GM23338 (cell line): ENCODE data around the gene TRMT44. TPM values are rescaled to one million over a fixed set of nuclear protein-coding genes. Genes with fewer than 3 reads are reported as not detected.

Source experiments
- ATAC-seq: fragments of 200-7000 bp; cut with Tn5 transposase; 3 replicates; pipeline ENCODE4 v1.9.1; 2020
- DNase-seq: peaks from one replicate; pipeline ENCODE4 v3.0.0-alpha.2; 2015; ENCODE audit warnings: low spot score
- H2AFZ ChIP-seq: fragments of 200-600 bp; sonication (generic); 2 replicates; pipeline ENCODE4 v1.8.0; 2016; ENCODE audit warnings: antibody characterized with exemption, mild to moderate bottlenecking, moderate library complexity
- H3F3A ChIP-seq: fragments of 200-600 bp; sonication (generic); replicated peaks from 2 replicates; pipeline ENCODE4 v1.8.0; 2017; ENCODE audit warnings: antibody characterized with exemption, mixed run types, low read depth
- H3K27ac ChIP-seq: fragments of 200-600 bp; sonication (generic); 2 replicates; pipeline ENCODE4 v1.6.1; 2016; ENCODE audit warnings: low read depth
- H3K27me3 ChIP-seq: fragments of 200-600 bp; sonication (generic); 2 replicates; pipeline ENCODE4 v1.8.0; 2016; ENCODE audit warnings: mild to moderate bottlenecking, mixed run types, moderate library complexity; ENCODE audit not compliant: insufficient read depth
- H3K36me3 ChIP-seq: fragments of 200-600 bp; sonication (generic); 2 replicates; pipeline ENCODE4 v1.8.0; 2016; ENCODE audit warnings: mild to moderate bottlenecking; ENCODE audit not compliant: insufficient read depth
- H3K4me1 ChIP-seq: fragments of 200-600 bp; sonication (generic); 2 replicates; pipeline ENCODE4 v1.8.0; 2016; ENCODE audit warnings: mild to moderate bottlenecking, moderate library complexity; ENCODE audit not compliant: insufficient read depth
- H3K4me2 ChIP-seq: fragments of 200-600 bp; sonication (generic); 2 replicates; pipeline ENCODE4 v1.7.1; 2017; ENCODE audit warnings: mixed run types
- H3K4me3 ChIP-seq: fragments of 200-600 bp; sonication (generic); 2 replicates; pipeline ENCODE4 v1.6.1; 2016; ENCODE audit warnings: mixed run types
- H3K79me2 ChIP-seq: fragments of 200-600 bp; sonication (generic); replicated peaks from 2 replicates; pipeline ENCODE4 v1.8.0; 2017; ENCODE audit warnings: mild to moderate bottlenecking; ENCODE audit not compliant: insufficient read depth
- H3K9me2 ChIP-seq: fragments of 200-600 bp; sonication (generic); 2 replicates; pipeline ENCODE4 v1.8.0; 2017; ENCODE audit not compliant: insufficient read depth
- H4K20me1 ChIP-seq: fragments of 200-600 bp; sonication (generic); replicated peaks from 2 replicates; pipeline ENCODE4 v1.8.0; 2017; ENCODE audit warnings: mild to moderate bottlenecking; ENCODE audit not compliant: insufficient read depth
- H3K27ac Mint-ChIP-seq: 2 replicates; pipeline ENCODE4 v1.8.0; 2020; ENCODE audit warnings: inconsistent platforms, mild to moderate bottlenecking, moderate library complexity, mixed read lengths
- H3K27me3 Mint-ChIP-seq: 3 replicates; pipeline ENCODE4 v1.8.0; 2022; ENCODE audit warnings: low read depth, mild to moderate bottlenecking, moderate library complexity, mixed read lengths, inconsistent platforms; ENCODE audit not compliant: insufficient read depth, poor library complexity
- H3K36me3 Mint-ChIP-seq: 3 replicates; pipeline ENCODE4 v1.8.0; 2021; ENCODE audit warnings: low read depth, mild to moderate bottlenecking, inconsistent platforms, moderate library complexity, mixed read lengths
- H3K4me1 Mint-ChIP-seq: 3 replicates; pipeline ENCODE4 v1.8.0; 2020; ENCODE audit warnings: mild to moderate bottlenecking, inconsistent platforms, mixed read lengths
- H3K4me3 Mint-ChIP-seq: 3 replicates; pipeline ENCODE4 v1.8.0; 2021; ENCODE audit warnings: moderate library complexity, mild to moderate bottlenecking, inconsistent platforms, mixed read lengths
- H3K9me3 Mint-ChIP-seq: 3 replicates; pipeline ENCODE4 v1.8.0; 2020; ENCODE audit warnings: moderate library complexity, mild to moderate bottlenecking, inconsistent platforms, mixed read lengths
- CREB1 ChIP-seq: fragments of 250-450 bp; sonication (Bioruptor Pico); IDR thresholded peaks from 2 replicates; pipeline ENCODE4 v1.5.0; 2020; ENCODE audit warnings: low read depth, mild to moderate bottlenecking, moderate library complexity
- CTCF ChIP-seq, 2 experiments: fragments of 200-600 bp in 1 of 2; sonication (generic) in 1 of 2; conservative IDR thresholded peaks; 2 replicates each; pipeline versions ENCODE4 v1.5.1 to v1.6.1; 2016 to 2017; ENCODE audit warnings: antibody characterized with exemption in 2 of 2, low read depth in 2 of 2, mild to moderate bottlenecking in 2 of 2, moderate library complexity in 1 of 2
- ETS1 ChIP-seq: IDR thresholded peaks from 2 replicates; pipeline ENCODE4 v1.6.1; 2016; ENCODE audit warnings: antibody characterized with exemption
- EZH2 ChIP-seq: fragments of 200-600 bp; sonication (generic); IDR thresholded peaks from one replicate; pipeline ENCODE4 v1.8.0; 2017; ENCODE audit warnings: antibody characterized with exemption, mild to moderate bottlenecking, low read depth; ENCODE audit not compliant: unreplicated experiment
- EZH2phosphoT487 ChIP-seq: fragments of 200-600 bp; sonication (generic); IDR thresholded peaks from one replicate; pipeline ENCODE4 v1.8.1; 2018; ENCODE audit warnings: antibody characterized with exemption; ENCODE audit not compliant: unreplicated experiment
- JUNB ChIP-seq: IDR thresholded peaks from one replicate; pipeline ENCODE4 v1.6.1; 2016; ENCODE audit warnings: antibody characterized with exemption; ENCODE audit not compliant: unreplicated experiment
- NANOG ChIP-seq: IDR thresholded peaks from 2 replicates; pipeline ENCODE4 v1.6.1; 2016; ENCODE audit warnings: antibody characterized with exemption, borderline replicate concordance
- STAT1 ChIP-seq: IDR thresholded peaks from one replicate; pipeline ENCODE4 v1.6.1; 2016; ENCODE audit warnings: antibody characterized with exemption; ENCODE audit not compliant: unreplicated experiment
- ZNF114 ChIP-seq: fragments of 250-450 bp; sonication (Bioruptor Pico); IDR thresholded peaks from 2 replicates; pipeline ENCODE4 v1.5.0; 2020; ENCODE audit warnings: mild to moderate bottlenecking, moderate library complexity
- ZNF331 ChIP-seq: fragments of 250-450 bp; sonication (Bioruptor Pico); IDR thresholded peaks from 2 replicates; pipeline ENCODE4 v1.5.0; 2020; ENCODE audit warnings: low read depth, mild to moderate bottlenecking, moderate library complexity
- ZNF462 ChIP-seq: fragments of 250-450 bp; sonication (Bioruptor Pico); IDR thresholded peaks from 2 replicates; pipeline ENCODE4 v1.5.0; 2020; ENCODE audit warnings: mild to moderate bottlenecking, moderate library complexity
- polyA plus RNA-seq: library from polyadenylated mRNA; unstranded; fragments of >200 nt; fragmentation: Nextera tagmentation; extraction: Ambion mirVana; gene quantifications from 2 replicates; pipeline ENCODE4 v1.2.1, GENCODE V29; 2016
- total RNA-seq: library from RNA; depleted of rRNA; stranded (reverse); fragments of >200 nt; shearing (Covaris generic); gene quantifications from 2 replicates; pipeline ENCODE4 v1.2.3, GENCODE V29; 2014

Gene TRMT44
- total and polyA plus RNA-seq, 2 experiments from 2014 or later = 10.3 to 49.8 TPM

- H3K4me1 ChIP-seq = peaks cover 24% of the 10 kb centered on the region
- peak; percentile 70 for DNase-seq
- Mint-ChIP-seq H3K4me1 (peaks cover 50% of the 10 kb centered on the region), H3K27me3 (peaks cover 10% of the 10 kb centered on the region), H3K4me3 (peak overlapping the region; percentile 7; the same call in 1 of the 3 replicates), H3K36me3 (peaks cover 53% of the 10 kb centered on the region), H3K9me3 (peaks cover 31% of the 10 kb centered on the region), H3K27ac (peak overlapping the region; percentile 81)
- TF ChIP-seq ETS1 (no peak), CREB1 (CRISPR knock-in tag) (peak; percentile 66), ZNF331 (CRISPR knock-in tag) (no peak), NANOG (0 out of 2 replicates have a peak, but pooled peaks have one; percentile 27), EZH2 (no peak), ZNF114 (CRISPR knock-in tag) (no peak)
- peak overlapping the region; percentile 97 for H3K27ac ChIP-seq
- no peaks in the 10 kb centered on the region for H3K9me2 ChIP-seq
- no peak overlapping the region for H3K4me3 ChIP-seq
- H3K79me2 ChIP-seq = no peaks in the 10 kb centered on the region
- H2AFZ ChIP-seq = no peak overlapping the region
- no peaks in the 10 kb centered on the region for H3K27me3 ChIP-seq
- no peaks in the 10 kb centered on the region for H4K20me1 ChIP-seq
- peaks cover 12% of the 10 kb centered on the region; the same call in 1 of the 2 replicates for H3F3A ChIP-seq
- no peak; the same call in 2 of the 3 replicates for ATAC-seq
- H3K4me2 ChIP-seq = peak overlapping the region; percentile 24; the same call in 1 of the 2 replicates
- H3K36me3 ChIP-seq = no peaks in the 10 kb centered on the region; the same call in 1 of the 2 replicates
Observed at GRCh38 chr4:8494218-8494617, 53.6 kb downstream of the TRMT44 start.

- H3K79me2 ChIP-seq = no peaks in the 10 kb centered on the region
- H3K4me2 ChIP-seq = 0 out of 2 replicates have a peak overlapping the region, but pooled peaks have one; percentile 1
- no peak for ATAC-seq
- H3K36me3 ChIP-seq = no peaks in the 10 kb centered on the region
- H3K9me3 Mint-ChIP-seq = peaks cover 23% of the 10 kb centered on the region
- no peaks in the 10 kb centered on the region for H3K9me2 ChIP-seq
- peaks cover 47% of the 10 kb centered on the region for H3K4me1 Mint-ChIP-seq
- no peak overlapping the region for H2AFZ ChIP-seq
- peak overlapping the region; percentile 51; the same call in 1 of the 2 replicates for H3K27ac Mint-ChIP-seq
- no peak overlapping the region for H3K4me3 ChIP-seq
- H3F3A ChIP-seq = peaks cover 12% of the 10 kb centered on the region; the same call in 1 of the 2 replicates
- H3K4me1 ChIP-seq = peaks cover 24% of the 10 kb centered on the region
- no peak overlapping the region for H3K4me3 Mint-ChIP-seq
- no peaks in the 10 kb centered on the region for H3K27me3 ChIP-seq
- peaks cover 44% of the 10 kb centered on the region for H3K36me3 Mint-ChIP-seq
- H3K27me3 Mint-ChIP-seq = peaks cover 8% of the 10 kb centered on the region
- H4K20me1 ChIP-seq = no peaks in the 10 kb centered on the region
- DNase-seq = no peak
- peak overlapping the region; percentile 85 for H3K27ac ChIP-seq
- TF ChIP-seq EZH2 (no peak), CTCF (conservative IDR thresholded peaks at IDR 0.05; ENCODE audit: low read depth in 2 of 2) (no peak), EZH2phosphoT487 (no peak), ETS1 (no peak), ZNF114 (CRISPR knock-in tag) (no peak), JUNB (no peak), ZNF331 (CRISPR knock-in tag) (no peak), ZNF462 (CRISPR knock-in tag) (no peak), STAT1 (no peak)
Observed at GRCh38 chr4:8494983-8495548, 54.5 kb downstream of the TRMT44 start.
